H1 (cell line): ENCODE results near the gene MTTP. TPM values are rescaled to one million over a fixed set of nuclear protein-coding genes. Genes with fewer than 3 reads are reported as not detected.

Source experiments
- ATF3 ChIP-seq: IDR thresholded peaks from 2 replicates; pipeline ENCODE4 v1.6.1; 2011; ENCODE audit warnings: low read depth, mild to moderate bottlenecking, low read length; ENCODE audit not compliant: insufficient read depth
- BCL11A ChIP-seq, 2 experiments: IDR thresholded peaks; one replicate each; pipeline ENCODE4 v1.6.1; 2011; ENCODE audit warnings: low read depth in 2 of 2, low read length in 2 of 2, mild to moderate bottlenecking in 2 of 2
- CBX8 ChIP-seq: fragments of 300-800, 300-1000 bp; sonication (generic); IDR thresholded peaks from 2 replicates; pipeline ENCODE4 v1.7.1; 2016; ENCODE audit warnings: low read depth, low read length, borderline replicate concordance
- CHD7 ChIP-seq: fragments of 300-600 bp; sonication (generic); IDR thresholded peaks from 2 replicates; pipeline ENCODE4 v1.7.1; 2012; ENCODE audit warnings: low read length, moderate library complexity, mild to moderate bottlenecking, inconsistent platforms; ENCODE audit not compliant: insufficient replicate concordance
- E2F6 ChIP-seq: IDR thresholded peaks from 2 replicates; pipeline ENCODE4 v1.6.1; 2012; ENCODE audit warnings: inconsistent platforms
- POU5F1 ChIP-seq: IDR thresholded peaks from 2 replicates; pipeline ENCODE4 v1.6.1; 2011; ENCODE audit warnings: low read depth, mild to moderate bottlenecking, low read length, moderate library complexity
- RFX5 ChIP-seq: IDR thresholded peaks from 2 replicates; pipeline ENCODE4 v1.6.1; 2011; ENCODE audit warnings: low read depth, low read length, improper control_type of control experiment, borderline replicate concordance
- TAF7 ChIP-seq: optimal IDR thresholded peaks from 2 replicates; pipeline ENCODE3; 2011; ENCODE audit warnings: low read depth, mild to moderate bottlenecking, inconsistent platforms, low read length, moderate library complexity, borderline replicate concordance
- polyA plus RNA-seq, 7 experiments: library from polyadenylated mRNA; depleted of rRNA in 3 of 7; stranded (reverse) in 5 of 7; unstranded in 2 of 7; fragments of >200 nt in 5 of 7; fragments of 200-250 nt in 2 of 7; gene quantifications; 1 replicate in 5 of 7; 2 replicates in 1 of 7; 4 replicates in 1 of 7; pipeline versions ENCODE4 v1.2.1 to v1.2.3, GENCODE V29; 2011 to 2013; ENCODE audit warnings: missing spikeins in 2 of 7, mixed read lengths in 2 of 7
- total RNA-seq: library from RNA; stranded (reverse); fragmentation: NEBNext Ultra II Directional; extraction: Animal tissue kit (Norgen Biotek cat#: 25700); gene quantifications from 2 replicates; pipeline ENCODE4 v1.2.1, GENCODE V29; 2021

The MTTP gene
- total and polyA plus RNA-seq, 2 of the 8 experiments (the other 6 are each of a cell fraction or from before 2014, with no cell fraction given) = 0.12 to 0.26 TPM

GRCh38 chr4:99648321-99648720 is 73.7 kb downstream of the MTTP start (continued):
- no peak for TF ChIP-seq CBX8
- no peak for TF ChIP-seq POU5F1
- no peak for TF ChIP-seq ATF3
- no peak for TF ChIP-seq CHD7
- no peak for TF ChIP-seq BCL11A (IDR thresholded peaks at IDR 0.05; ENCODE audit: low read depth in 2 of 2, low read length in 2 of 2)
- no peak for TF ChIP-seq TAF7
- no peak for TF ChIP-seq RFX5
- no peak for TF ChIP-seq E2F6
